ENCODE data around the gene HLTF. TPM values are rescaled to one million over a fixed set of nuclear protein-coding genes. Genes with fewer than 3 reads are reported as not detected.

HLTF gene
- total RNA-seq, 1 experiment from 2014 or later, result 73.4 TPM

DNA sequence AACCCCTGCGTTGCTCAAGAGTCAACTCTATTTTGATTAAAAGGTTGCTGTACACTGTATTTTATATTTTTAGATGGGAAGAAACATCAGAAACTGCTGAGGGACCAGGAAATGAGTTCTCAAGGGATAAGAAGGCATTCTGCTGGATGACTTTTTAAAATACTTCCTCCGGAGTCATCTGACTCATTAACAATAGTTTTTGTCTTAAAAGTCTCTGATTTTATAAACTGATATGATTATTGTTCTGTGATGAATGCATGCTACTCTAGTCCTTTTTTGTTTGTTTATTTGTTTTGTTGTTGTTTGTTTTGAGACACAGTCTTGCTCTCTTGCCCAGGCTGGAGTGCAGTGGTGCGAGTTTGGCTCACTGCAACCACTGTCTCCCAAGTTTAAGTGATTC lies 18.2 kb upstream of the HLTF start:
- ChIA-PET POLR2A (no interaction called here), RAD21 (ENCODE audit: low non-redundant PET in 1 of 2, low total read pairs in 2 of 2, uncharacterized antibody in 2 of 2, unreplicated experiment in 2 of 2) (no interaction called here), CTCF (no interaction called here)
- no peaks in the 10 kb centered on the region for H3K27me3 ChIP-seq (ENCODE audit: insufficient read depth, low read length)
- TF ChIP-seq, protein P1, sequence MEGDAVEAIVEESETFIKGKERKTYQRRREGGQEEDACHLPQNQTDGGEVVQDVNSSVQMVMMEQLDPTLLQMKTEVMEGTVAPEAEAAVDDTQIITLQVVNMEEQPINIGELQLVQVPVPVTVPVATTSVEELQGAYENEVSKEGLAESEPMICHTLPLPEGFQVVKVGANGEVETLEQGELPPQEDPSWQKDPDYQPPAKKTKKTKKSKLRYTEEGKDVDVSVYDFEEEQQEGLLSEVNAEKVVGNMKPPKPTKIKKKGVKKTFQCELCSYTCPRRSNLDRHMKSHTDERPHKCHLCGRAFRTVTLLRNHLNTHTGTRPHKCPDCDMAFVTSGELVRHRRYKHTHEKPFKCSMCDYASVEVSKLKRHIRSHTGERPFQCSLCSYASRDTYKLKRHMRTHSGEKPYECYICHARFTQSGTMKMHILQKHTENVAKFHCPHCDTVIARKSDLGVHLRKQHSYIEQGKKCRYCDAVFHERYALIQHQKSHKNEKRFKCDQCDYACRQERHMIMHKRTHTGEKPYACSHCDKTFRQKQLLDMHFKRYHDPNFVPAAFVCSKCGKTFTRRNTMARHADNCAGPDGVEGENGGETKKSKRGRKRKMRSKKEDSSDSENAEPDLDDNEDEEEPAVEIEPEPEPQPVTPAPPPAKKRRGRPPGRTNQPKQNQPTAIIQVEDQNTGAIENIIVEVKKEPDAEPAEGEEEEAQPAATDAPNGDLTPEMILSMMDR (IDR thresholded peaks at IDR 0.05 in 2 of 3, conservative IDR thresholded peaks at IDR 0.05 in 1 of 3; ENCODE audit: borderline replicate concordance in 1 of 3, insufficient read depth in 1 of 3, low read depth in 2 of 3, low read length in 2 of 3), result no peak
- no peak for TF ChIP-seq ZNF274 (IDR thresholded peaks at IDR 0.05; ENCODE audit: low read depth, low read length)
- no peak for TF ChIP-seq SRF (IDR thresholded peaks at IDR 0.05; ENCODE audit: low read depth)
- TF ChIP-seq POLR2A (IDR thresholded peaks at IDR 0.05; ENCODE audit: borderline replicate concordance, extremely low read depth, insufficient read depth, insufficient read length), result no peak
- no peak for TF ChIP-seq TCF7L2 (IDR thresholded peaks at IDR 0.05; ENCODE audit: borderline replicate concordance, extremely low read depth, insufficient read depth, insufficient read length)
- no peak for TF ChIP-seq SIN3A (IDR thresholded peaks at IDR 0.05; ENCODE audit: low read depth)
- TF ChIP-seq CEBPB (IDR thresholded peaks at IDR 0.05; ENCODE audit: low read depth), result no peak
- H3K4me2 ChIP-seq (ENCODE audit: low read length), result no peak overlapping the region
- DNase-seq (ENCODE audit: low read depth, low spot score) (no peak), ATAC-seq (no peak)
- no peaks in the 10 kb centered on the region for H3K79me2 ChIP-seq (ENCODE audit: insufficient read depth, low read length)
- no peak overlapping the region for H3K4me3 ChIP-seq (replicated peaks in 1 of 2; ENCODE audit: low read depth in 1 of 2, low read length in 2 of 2)
- no peaks in the 10 kb centered on the region for H3K9me3 ChIP-seq (ENCODE audit: control insufficient read depth in 1 of 2, insufficient read depth in 1 of 2, low read depth in 1 of 2, low read length in 2 of 2)
- no peaks in the 10 kb centered on the region for H3K4me1 ChIP-seq (ENCODE audit: control insufficient read depth in 1 of 2, insufficient read depth in 2 of 2, low read length in 2 of 2)
- H2AFZ ChIP-seq (ENCODE audit: low read depth, low read length, poor library complexity, severe bottlenecking), result no peak overlapping the region
- H3K36me3 ChIP-seq (ENCODE audit: control insufficient read depth in 1 of 2, insufficient read depth in 2 of 2, low read length in 2 of 2), result no peaks in the 10 kb centered on the region
- no peak overlapping the region for H3K9ac ChIP-seq (ENCODE audit: low read length)
- intact Hi-C loops (cut with micrococcal nuclease), result no loop called here
- no TSS peak for BruUV-seq (replicated peaks)
- H3K9me2 ChIP-seq (ENCODE audit: insufficient read depth), result no peaks in the 10 kb centered on the region
- no peak overlapping the region for H3K27ac ChIP-seq (ENCODE audit: low read depth, low read length)
- H4K20me1 ChIP-seq (ENCODE audit: insufficient read depth), result no peaks in the 10 kb centered on the region

DNA sequence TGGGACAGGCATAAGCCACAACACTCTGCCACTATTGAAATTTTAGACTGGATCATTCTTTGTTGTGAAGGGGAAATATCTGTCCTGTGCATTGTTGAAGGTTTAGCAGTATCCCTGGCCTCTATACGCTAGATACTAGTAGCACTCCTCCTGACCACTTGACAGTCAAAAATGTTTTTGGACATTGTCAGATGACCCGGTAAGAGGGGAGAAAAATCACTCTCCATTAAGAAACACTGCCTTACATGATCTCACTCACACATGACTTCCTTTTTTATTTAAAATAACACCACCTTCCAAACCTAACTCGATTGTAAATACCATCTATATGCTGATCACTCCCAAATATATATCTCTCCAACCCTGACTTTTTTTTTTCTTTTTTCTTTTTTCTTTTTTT lies 15.3 kb upstream of the HLTF start:
- TF ChIP-seq SRF (IDR thresholded peaks at IDR 0.05; ENCODE audit: low read depth) (no peak), YY1 (IDR thresholded peaks at IDR 0.05; ENCODE audit: extremely low read depth, insufficient replicate concordance, low read depth, low read length) (no peak), ZNF274 (IDR thresholded peaks at IDR 0.05; ENCODE audit: low read depth, low read length) (no peak), RAD21 (IDR thresholded peaks at IDR 0.05; ENCODE audit: low read depth) (no peak), CEBPB (IDR thresholded peaks at IDR 0.05; ENCODE audit: low read depth) (no peak), SP1 (IDR thresholded peaks at IDR 0.05; ENCODE audit: low read depth) (no peak)
- TF ChIP-seq, protein P2, sequence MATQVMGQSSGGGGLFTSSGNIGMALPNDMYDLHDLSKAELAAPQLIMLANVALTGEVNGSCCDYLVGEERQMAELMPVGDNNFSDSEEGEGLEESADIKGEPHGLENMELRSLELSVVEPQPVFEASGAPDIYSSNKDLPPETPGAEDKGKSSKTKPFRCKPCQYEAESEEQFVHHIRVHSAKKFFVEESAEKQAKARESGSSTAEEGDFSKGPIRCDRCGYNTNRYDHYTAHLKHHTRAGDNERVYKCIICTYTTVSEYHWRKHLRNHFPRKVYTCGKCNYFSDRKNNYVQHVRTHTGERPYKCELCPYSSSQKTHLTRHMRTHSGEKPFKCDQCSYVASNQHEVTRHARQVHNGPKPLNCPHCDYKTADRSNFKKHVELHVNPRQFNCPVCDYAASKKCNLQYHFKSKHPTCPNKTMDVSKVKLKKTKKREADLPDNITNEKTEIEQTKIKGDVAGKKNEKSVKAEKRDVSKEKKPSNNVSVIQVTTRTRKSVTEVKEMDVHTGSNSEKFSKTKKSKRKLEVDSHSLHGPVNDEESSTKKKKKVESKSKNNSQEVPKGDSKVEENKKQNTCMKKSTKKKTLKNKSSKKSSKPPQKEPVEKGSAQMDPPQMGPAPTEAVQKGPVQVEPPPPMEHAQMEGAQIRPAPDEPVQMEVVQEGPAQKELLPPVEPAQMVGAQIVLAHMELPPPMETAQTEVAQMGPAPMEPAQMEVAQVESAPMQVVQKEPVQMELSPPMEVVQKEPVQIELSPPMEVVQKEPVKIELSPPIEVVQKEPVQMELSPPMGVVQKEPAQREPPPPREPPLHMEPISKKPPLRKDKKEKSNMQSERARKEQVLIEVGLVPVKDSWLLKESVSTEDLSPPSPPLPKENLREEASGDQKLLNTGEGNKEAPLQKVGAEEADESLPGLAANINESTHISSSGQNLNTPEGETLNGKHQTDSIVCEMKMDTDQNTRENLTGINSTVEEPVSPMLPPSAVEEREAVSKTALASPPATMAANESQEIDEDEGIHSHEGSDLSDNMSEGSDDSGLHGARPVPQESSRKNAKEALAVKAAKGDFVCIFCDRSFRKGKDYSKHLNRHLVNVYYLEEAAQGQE (IDR thresholded peaks at IDR 0.05; ENCODE audit: low read depth), result no peak
- no peak overlapping the region for H2AFZ ChIP-seq (ENCODE audit: low read depth, low read length, poor library complexity, severe bottlenecking)
- no peaks in the 10 kb centered on the region for H3K9me3 ChIP-seq (ENCODE audit: control insufficient read depth in 1 of 2, insufficient read depth in 1 of 2, low read depth in 1 of 2, low read length in 2 of 2)
- H3K4me2 ChIP-seq (ENCODE audit: low read length), result no peak overlapping the region
- H3K79me2 ChIP-seq (ENCODE audit: insufficient read depth, low read length), result no peaks in the 10 kb centered on the region
- no peaks in the 10 kb centered on the region for H3K9me2 ChIP-seq (ENCODE audit: insufficient read depth)
- ChIA-PET RAD21 (ENCODE audit: low non-redundant PET in 1 of 2, low total read pairs in 2 of 2, uncharacterized antibody in 2 of 2, unreplicated experiment in 2 of 2) (no interaction called here), CTCF (no interaction called here), POLR2A (no interaction called here)
- no peaks in the 10 kb centered on the region for H3K4me1 ChIP-seq (ENCODE audit: control insufficient read depth in 1 of 2, insufficient read depth in 2 of 2, low read length in 2 of 2)
- intact Hi-C loops (cut with micrococcal nuclease), result no loop called here
- ATAC-seq, result no peak
- no peak for DNase-seq (ENCODE audit: low read depth, low spot score)
- no peaks in the 10 kb centered on the region for H3K27me3 ChIP-seq (ENCODE audit: insufficient read depth, low read length)
- no peaks in the 10 kb centered on the region for H3K36me3 ChIP-seq (ENCODE audit: control insufficient read depth in 1 of 2, insufficient read depth in 2 of 2, low read length in 2 of 2)
- H3K9ac ChIP-seq (ENCODE audit: low read length), result no peak overlapping the region
- no TSS peak for BruUV-seq (replicated peaks)
- no peak overlapping the region for H3K4me3 ChIP-seq (replicated peaks in 1 of 2; ENCODE audit: low read depth in 1 of 2, low read length in 2 of 2)
- no peaks in the 10 kb centered on the region for H4K20me1 ChIP-seq (ENCODE audit: insufficient read depth)
- H3K27ac ChIP-seq (ENCODE audit: low read depth, low read length), result no peak overlapping the region

All from HCT116 (cell line).